ENCODE data around the gene SMS. TPM values are rescaled to one million over a fixed set of nuclear protein-coding genes. Genes with fewer than 3 reads are reported as not detected.
"Not testable (repeated sequence)": the region's sequence is repeated elsewhere in the genome, so short reads cannot be mapped to it uniquely, and the experiment has no call there.

Gene SMS
- total RNA-seq, 1 experiment from 2014 or later, result 172 TPM

GRCh38 chrX:21949689-21950088, 9.2 kb downstream of the SMS start:
- ChIA-PET POLR2A (interaction anchor here (0.6 kb wide), 1 partner anchor 426 kb away, joined by 6 read pairs; no protein-coding TSS in a partner anchor), CTCF (no interaction called here)

DNA sequence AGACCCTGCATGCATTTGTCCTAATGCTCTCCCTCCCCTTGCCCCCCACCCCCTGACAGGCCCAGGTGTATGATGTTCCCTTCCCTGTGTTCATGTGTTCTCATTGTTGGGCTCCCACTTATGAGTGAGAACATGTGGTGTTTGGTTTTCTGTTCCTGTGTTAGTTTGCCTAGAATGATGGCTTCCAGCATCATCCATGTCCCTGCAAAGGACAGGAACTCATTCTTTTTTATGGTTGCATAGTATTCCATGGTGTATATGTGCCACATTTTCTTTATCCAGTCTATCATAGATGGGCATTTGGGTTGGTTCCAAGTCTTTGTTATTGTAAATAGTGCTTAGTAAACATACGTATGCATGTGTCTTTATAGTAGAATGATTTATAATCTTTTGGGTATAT, 10.0 kb downstream of the SMS start:
- in situ Hi-C loops (cut with HindIII; ENCODE audit: low pct_unique_long_range_greater_than_20kb, low sequenced_read_pairs); ATAC-seq; H3K9me3 ChIP-seq (ENCODE audit: control insufficient read depth, insufficient read depth, low read depth, low read length); H3K27ac ChIP-seq (ENCODE audit: low read length); BruUV-seq (replicated peaks); intact Hi-C loops (cut with micrococcal nuclease; ENCODE audit: unreplicated experiment); H3K27me3 ChIP-seq (ENCODE audit: control insufficient read depth, insufficient read depth, low read length); H3K36me3 ChIP-seq (ENCODE audit: control insufficient read depth, insufficient read depth, low read length); H3K4me3 ChIP-seq (ENCODE audit: low read depth in 2 of 2, low read length in 2 of 2); DNase-seq (ENCODE audit: low read depth, low spot score); CTCF ChIA-PET; POLR2A ChIA-PET: not testable (repeated sequence)
- H3K4me1 ChIP-seq (ENCODE audit: control insufficient read depth, insufficient read depth, low read length), result peaks cover 34% of the 10 kb centered on the region

More at GRCh38 chrX:21949689-21950088, 9.2 kb downstream of the SMS start:
- H3K27me3 ChIP-seq (ENCODE audit: control insufficient read depth, insufficient read depth, low read length), result no peaks in the 10 kb centered on the region
- no peaks in the 10 kb centered on the region; the same call in 1 of the 2 replicates for H3K36me3 ChIP-seq (ENCODE audit: control insufficient read depth, insufficient read depth, low read length)
- in situ Hi-C loops (cut with HindIII; ENCODE audit: low pct_unique_long_range_greater_than_20kb, low sequenced_read_pairs), result no loop called here
- H3K9me3 ChIP-seq (ENCODE audit: control insufficient read depth, insufficient read depth, low read depth, low read length), result no peaks in the 10 kb centered on the region
- ATAC-seq, result no peak
- no peak for DNase-seq (ENCODE audit: low read depth, low spot score)
- H3K4me1 ChIP-seq (ENCODE audit: control insufficient read depth, insufficient read depth, low read length), result peaks cover 29% of the 10 kb centered on the region
- no peak overlapping the region for H3K27ac ChIP-seq (ENCODE audit: low read length)
- intact Hi-C loops (cut with micrococcal nuclease; ENCODE audit: unreplicated experiment), result no loop called here
- no TSS peak for BruUV-seq (replicated peaks)
- no peak for TF ChIP-seq REST (IDR thresholded peaks at IDR 0.05; ENCODE audit: insufficient read depth in 1 of 2, low read depth in 2 of 2, low read length in 1 of 2)
- no peak for TF ChIP-seq POLR2AphosphoS5 (IDR thresholded peaks at IDR 0.05; ENCODE audit: low read depth, low read length)
- TF ChIP-seq, protein P1, sequence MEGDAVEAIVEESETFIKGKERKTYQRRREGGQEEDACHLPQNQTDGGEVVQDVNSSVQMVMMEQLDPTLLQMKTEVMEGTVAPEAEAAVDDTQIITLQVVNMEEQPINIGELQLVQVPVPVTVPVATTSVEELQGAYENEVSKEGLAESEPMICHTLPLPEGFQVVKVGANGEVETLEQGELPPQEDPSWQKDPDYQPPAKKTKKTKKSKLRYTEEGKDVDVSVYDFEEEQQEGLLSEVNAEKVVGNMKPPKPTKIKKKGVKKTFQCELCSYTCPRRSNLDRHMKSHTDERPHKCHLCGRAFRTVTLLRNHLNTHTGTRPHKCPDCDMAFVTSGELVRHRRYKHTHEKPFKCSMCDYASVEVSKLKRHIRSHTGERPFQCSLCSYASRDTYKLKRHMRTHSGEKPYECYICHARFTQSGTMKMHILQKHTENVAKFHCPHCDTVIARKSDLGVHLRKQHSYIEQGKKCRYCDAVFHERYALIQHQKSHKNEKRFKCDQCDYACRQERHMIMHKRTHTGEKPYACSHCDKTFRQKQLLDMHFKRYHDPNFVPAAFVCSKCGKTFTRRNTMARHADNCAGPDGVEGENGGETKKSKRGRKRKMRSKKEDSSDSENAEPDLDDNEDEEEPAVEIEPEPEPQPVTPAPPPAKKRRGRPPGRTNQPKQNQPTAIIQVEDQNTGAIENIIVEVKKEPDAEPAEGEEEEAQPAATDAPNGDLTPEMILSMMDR (IDR thresholded peaks at IDR 0.05), result no peak
- no peak for TF ChIP-seq TCF7L2 (IDR thresholded peaks at IDR 0.05; ENCODE audit: low read depth, low read length)
- no peak for TF ChIP-seq SIN3A (IDR thresholded peaks at IDR 0.05; ENCODE audit: borderline replicate concordance, insufficient read depth, low read depth, low read length)
- H3K4me3 ChIP-seq (ENCODE audit: low read depth in 2 of 2, low read length in 2 of 2), result no peak overlapping the region

DNA sequence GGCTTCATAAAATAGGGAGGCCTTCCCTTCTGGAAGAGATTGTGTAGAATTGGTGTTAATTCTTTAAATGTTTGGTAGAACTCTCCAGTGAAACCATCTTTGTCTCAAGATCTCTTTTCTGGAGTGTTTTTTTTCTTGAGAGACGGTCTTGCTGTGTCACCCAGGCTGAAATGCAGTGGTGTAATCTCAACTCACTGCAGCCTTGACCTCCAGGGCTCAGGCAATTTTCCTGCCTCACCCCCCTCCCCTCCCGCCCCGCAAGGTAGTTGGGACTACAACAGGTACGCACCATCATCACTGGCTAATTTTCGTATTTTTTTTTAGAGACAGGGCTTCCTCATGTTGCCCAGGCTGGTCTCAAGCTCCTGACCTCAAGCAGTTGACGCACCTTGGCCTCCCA, 12.1 kb downstream of the SMS start:
- TF ChIP-seq REST (IDR thresholded peaks at IDR 0.05; ENCODE audit: insufficient read depth in 1 of 2, low read depth in 2 of 2, low read length in 1 of 2) (no peak), POLR2AphosphoS5 (IDR thresholded peaks at IDR 0.05; ENCODE audit: low read depth, low read length) (no peak), SIN3A (IDR thresholded peaks at IDR 0.05; ENCODE audit: borderline replicate concordance, insufficient read depth, low read depth, low read length) (no peak), TCF7L2 (IDR thresholded peaks at IDR 0.05; ENCODE audit: low read depth, low read length) (no peak)
- TF ChIP-seq, protein P1 (IDR thresholded peaks at IDR 0.05), result no peak
- H3K27me3 ChIP-seq (ENCODE audit: control insufficient read depth, insufficient read depth, low read length), result no peaks in the 10 kb centered on the region
- H3K4me3 ChIP-seq (ENCODE audit: low read depth in 2 of 2, low read length in 2 of 2), result no peak overlapping the region
- in situ Hi-C loops (cut with HindIII; ENCODE audit: low pct_unique_long_range_greater_than_20kb, low sequenced_read_pairs), result no loop called here
- no TSS peak for BruUV-seq (replicated peaks)
- intact Hi-C loops (cut with micrococcal nuclease; ENCODE audit: unreplicated experiment), result no loop called here
- ATAC-seq (no peak), DNase-seq (ENCODE audit: low read depth, low spot score) (no peak)
- H3K27ac ChIP-seq (ENCODE audit: low read length), result no peak overlapping the region
- H3K4me1 ChIP-seq (ENCODE audit: control insufficient read depth, insufficient read depth, low read length), result peaks cover 35% of the 10 kb centered on the region
- H3K36me3 ChIP-seq (ENCODE audit: control insufficient read depth, insufficient read depth, low read length), result no peaks in the 10 kb centered on the region; the same call in 1 of the 2 replicates
- ChIA-PET CTCF (no interaction called here), POLR2A (no interaction called here)
- no peaks in the 10 kb centered on the region for H3K9me3 ChIP-seq (ENCODE audit: control insufficient read depth, insufficient read depth, low read depth, low read length)
